B cell (primary cell): ENCODE data around the gene PPP3CA.

Source experiments
- EZH2 ChIP-seq: IDR thresholded peaks from 2 replicates; pipeline ENCODE4 v1.6.1; 2012; ENCODE audit warnings: borderline replicate concordance, low read depth, mild to moderate bottlenecking, moderate library complexity, low read length; ENCODE audit not compliant: insufficient read depth, poor library complexity, severe bottlenecking
- TF ChIP-seq, protein P1 (sequence below): fragments of 200-600 bp; IDR thresholded peaks from one replicate; pipeline ENCODE4 v1.8.0; 2022; ENCODE audit warnings: antibody characterized with exemption, mild to moderate bottlenecking

DNA sequence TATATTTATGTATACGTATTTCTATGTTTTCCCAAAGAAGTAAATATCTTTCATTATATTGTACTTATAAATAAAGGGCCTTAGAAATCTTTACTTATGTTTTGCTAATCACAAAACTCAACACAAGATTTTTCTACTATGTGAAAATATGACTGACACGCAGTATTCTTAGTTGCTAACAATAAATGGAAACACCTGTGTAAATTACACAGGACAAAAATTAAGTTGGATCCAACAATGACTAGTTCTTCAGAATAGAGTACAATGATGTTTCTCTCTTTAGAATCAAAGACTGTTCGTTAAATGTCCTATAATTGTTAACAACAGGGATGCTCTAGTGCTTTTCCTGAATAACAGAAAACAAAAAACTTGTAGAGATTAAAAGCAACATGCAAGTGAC is 96.1 kb downstream of the PPP3CA start:
- TF ChIP-seq, protein P1, sequence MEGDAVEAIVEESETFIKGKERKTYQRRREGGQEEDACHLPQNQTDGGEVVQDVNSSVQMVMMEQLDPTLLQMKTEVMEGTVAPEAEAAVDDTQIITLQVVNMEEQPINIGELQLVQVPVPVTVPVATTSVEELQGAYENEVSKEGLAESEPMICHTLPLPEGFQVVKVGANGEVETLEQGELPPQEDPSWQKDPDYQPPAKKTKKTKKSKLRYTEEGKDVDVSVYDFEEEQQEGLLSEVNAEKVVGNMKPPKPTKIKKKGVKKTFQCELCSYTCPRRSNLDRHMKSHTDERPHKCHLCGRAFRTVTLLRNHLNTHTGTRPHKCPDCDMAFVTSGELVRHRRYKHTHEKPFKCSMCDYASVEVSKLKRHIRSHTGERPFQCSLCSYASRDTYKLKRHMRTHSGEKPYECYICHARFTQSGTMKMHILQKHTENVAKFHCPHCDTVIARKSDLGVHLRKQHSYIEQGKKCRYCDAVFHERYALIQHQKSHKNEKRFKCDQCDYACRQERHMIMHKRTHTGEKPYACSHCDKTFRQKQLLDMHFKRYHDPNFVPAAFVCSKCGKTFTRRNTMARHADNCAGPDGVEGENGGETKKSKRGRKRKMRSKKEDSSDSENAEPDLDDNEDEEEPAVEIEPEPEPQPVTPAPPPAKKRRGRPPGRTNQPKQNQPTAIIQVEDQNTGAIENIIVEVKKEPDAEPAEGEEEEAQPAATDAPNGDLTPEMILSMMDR, result no peak
- TF ChIP-seq EZH2, result no peak
